Gastroesophageal sphincter (tissue), 4 donors: ENCODE results near the gene CROCC2. TPM values are rescaled to one million over a fixed set of nuclear protein-coding genes. Genes with fewer than 3 reads are reported as not detected.

Experiments
- ATAC-seq: fragments of 150-250 bp; one replicate; pipeline ENCODE4 v1.9.1; 2016; ENCODE audit warnings: mild to moderate bottlenecking, moderate library complexity
- H3K27ac ChIP-seq, 4 donors: fragments of 200-600 bp; sonication (generic) in 3 of 4; 1 replicate in 3 of 4; 2 replicates in 1 of 4; pipeline ENCODE4 v1.5.1; 2016 to 2019
- H3K27me3 ChIP-seq: fragments of 200-600 bp; sonication (generic); one replicate; pipeline ENCODE4 v1.5.1; 2019
- H3K36me3 ChIP-seq, 2 donors: fragments of 200-600 bp; sonication (generic); one replicate each; pipeline ENCODE4 v1.5.1; 2019; ENCODE audit warnings: control low read depth in 1 of 2
- H3K4me1 ChIP-seq, 3 donors: fragments of 200-600 bp; sonication (generic); 1 replicate in 2 of 3; 2 replicates in 1 of 3; pipeline ENCODE4 v1.5.1; 2016 to 2019; ENCODE audit warnings: control low read depth in 2 of 3
- H3K4me3 ChIP-seq, 2 donors: fragments of 200-600 bp; sonication (generic); one replicate each; pipeline ENCODE4 v1.5.1; 2019; ENCODE audit warnings: mild to moderate bottlenecking in 1 of 2, moderate library complexity in 1 of 2
- H3K9me3 ChIP-seq, 3 donors: fragments of 200-600 bp; sonication (generic); one replicate each; pipeline ENCODE4 v1.5.1; 2017 to 2019; ENCODE audit warnings: control low read depth in 2 of 3
- EP300 ChIP-seq: sonication (generic); formaldehyde crosslinking; IDR thresholded peaks from one replicate; pipeline ENCODE4 v1.6.1; 2017; ENCODE audit warnings: antibody characterized with exemption, mild to moderate bottlenecking
- POLR2A ChIP-seq, 2 donors: fragments of 450-650 bp; IDR thresholded peaks; one replicate each; pipeline ENCODE4 v1.6.1; 2017; ENCODE audit warnings: antibody characterized with exemption in 2 of 2, mild to moderate bottlenecking in 2 of 2, moderate library complexity in 1 of 2
- POLR2AphosphoS5 ChIP-seq: sonication (generic); formaldehyde crosslinking; IDR thresholded peaks from one replicate; pipeline ENCODE4 v1.6.1; 2017; ENCODE audit warnings: antibody characterized with exemption
- WGBS, 2 donors: methylation state at CpG; one replicate each; pipeline ENCODE4 v1.1.5; 2018; ENCODE audit warnings: low coverage in 1 of 2; 5-methylcytosine and 5-hydroxymethylcytosine counted together
- total RNA-seq, 4 donors: library from RNA; depleted of rRNA; stranded (reverse); fragments of >200 nt; gene quantifications; one replicate each; pipeline ENCODE4 v1.1.0, GENCODE V29; 2016
- TF ChIP-seq, protein P1 (sequence below), 4 experiments: fragments of 200-600 bp in 2 of 4; fragments of 450-650 bp in 2 of 4; sonication (generic) in 1 of 4; IDR thresholded peaks; one replicate each; pipeline ENCODE4 v1.5.1; 2017 to 2019; ENCODE audit warnings: antibody characterized with exemption in 4 of 4, mild to moderate bottlenecking in 2 of 4, moderate library complexity in 2 of 4

The CROCC2 gene
- total RNA-seq, 4 donors from 2014 or later = not detected

DNA sequence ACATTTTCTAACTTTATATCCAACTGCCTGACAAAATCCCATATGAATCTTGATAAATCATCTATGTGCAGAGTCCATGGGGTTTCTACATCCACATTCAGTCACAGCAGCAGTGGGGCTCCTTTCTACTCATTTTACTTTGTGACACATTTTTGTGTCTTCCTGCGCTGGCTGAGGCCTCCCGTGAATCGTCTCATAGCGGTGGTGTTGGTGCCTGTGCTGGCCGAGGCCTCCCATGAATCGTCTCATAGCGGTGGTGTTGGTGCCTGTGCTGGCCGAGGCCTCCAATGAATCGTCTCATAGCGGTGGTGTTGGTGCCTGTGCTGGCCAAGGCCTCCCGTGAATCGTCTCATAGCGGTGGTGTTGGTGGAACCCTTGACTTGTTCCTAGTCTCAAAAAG is 109.3 kb downstream of the CROCC2 start:
- 94% methylated on average over 13 of the region's 13 CpGs; no CpG with 5 or more reads in 1 of the 2 donors for WGBS, 2 donors
- H3K4me3 ChIP-seq = no peak overlapping the region
- H3K9me3 ChIP-seq = no peaks in the 10 kb centered on the region
- no peak overlapping the region for H3K27ac ChIP-seq
- no peak for TF ChIP-seq EP300
- no peak for TF ChIP-seq POLR2A (IDR thresholded peaks at IDR 0.05)
- TF ChIP-seq POLR2AphosphoS5 = no peak
- TF ChIP-seq, protein P1, sequence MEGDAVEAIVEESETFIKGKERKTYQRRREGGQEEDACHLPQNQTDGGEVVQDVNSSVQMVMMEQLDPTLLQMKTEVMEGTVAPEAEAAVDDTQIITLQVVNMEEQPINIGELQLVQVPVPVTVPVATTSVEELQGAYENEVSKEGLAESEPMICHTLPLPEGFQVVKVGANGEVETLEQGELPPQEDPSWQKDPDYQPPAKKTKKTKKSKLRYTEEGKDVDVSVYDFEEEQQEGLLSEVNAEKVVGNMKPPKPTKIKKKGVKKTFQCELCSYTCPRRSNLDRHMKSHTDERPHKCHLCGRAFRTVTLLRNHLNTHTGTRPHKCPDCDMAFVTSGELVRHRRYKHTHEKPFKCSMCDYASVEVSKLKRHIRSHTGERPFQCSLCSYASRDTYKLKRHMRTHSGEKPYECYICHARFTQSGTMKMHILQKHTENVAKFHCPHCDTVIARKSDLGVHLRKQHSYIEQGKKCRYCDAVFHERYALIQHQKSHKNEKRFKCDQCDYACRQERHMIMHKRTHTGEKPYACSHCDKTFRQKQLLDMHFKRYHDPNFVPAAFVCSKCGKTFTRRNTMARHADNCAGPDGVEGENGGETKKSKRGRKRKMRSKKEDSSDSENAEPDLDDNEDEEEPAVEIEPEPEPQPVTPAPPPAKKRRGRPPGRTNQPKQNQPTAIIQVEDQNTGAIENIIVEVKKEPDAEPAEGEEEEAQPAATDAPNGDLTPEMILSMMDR (IDR thresholded peaks at IDR 0.05) = no peak
- H3K27me3 ChIP-seq = no peaks in the 10 kb centered on the region
- ATAC-seq = no peak
- H3K4me1 ChIP-seq = peaks cover 0 to 9% (median 4%) of the 10 kb centered on the region in 3 donors
- peaks cover 0 to 10% of the 10 kb centered on the region in 2 donors for H3K36me3 ChIP-seq

GRCh38 chr2:241017228-241017940 is 111.2 kb downstream of the CROCC2 start:
- 73% methylated on average over 8 of the region's 13 CpGs; no CpG with 5 or more reads in 1 of the 2 donors for WGBS, 2 donors
- Histone ChIP-seq H3K4me3 (no peak overlapping the region), H3K9me3 (peaks cover 0 to 5% (median 0%) of the 10 kb centered on the region in 3 donors), H3K27ac (no peak overlapping the region), H3K36me3 (peaks cover 0 to 15% of the 10 kb centered on the region in 2 donors), H3K4me1 (no peaks in the 10 kb centered on the region), H3K27me3 (no peaks in the 10 kb centered on the region)
- TF ChIP-seq POLR2A (IDR thresholded peaks at IDR 0.05) = no peak
- TF ChIP-seq POLR2AphosphoS5 = no peak
- TF ChIP-seq, protein P1 (IDR thresholded peaks at IDR 0.05) = no peak
- ATAC-seq = no peak

- no peak for TF ChIP-seq EP300
- TF ChIP-seq POLR2AphosphoS5 = no peak
- TF ChIP-seq, protein P1 (IDR thresholded peaks at IDR 0.05) = no peak
- no peak for TF ChIP-seq POLR2A (IDR thresholded peaks at IDR 0.05)
- Histone ChIP-seq H3K27me3 (no peaks in the 10 kb centered on the region), H3K36me3 (peaks cover 0 to 15% of the 10 kb centered on the region in 2 donors), H3K9me3 (peaks cover 0 to 7% (median 0%) of the 10 kb centered on the region in 3 donors), H3K4me3 (no peak overlapping the region), H3K27ac (no peak overlapping the region), H3K4me1 (no peaks in the 10 kb centered on the region)
- ATAC-seq = no peak
- WGBS, 2 donors = 95% methylated on average over 4 of the region's 26 CpGs; no CpG with 5 or more reads in 1 of the 2 donors
These were observed 112.1 kb downstream of the CROCC2 start for GRCh38 chr2:241018051-241018891.

DNA sequence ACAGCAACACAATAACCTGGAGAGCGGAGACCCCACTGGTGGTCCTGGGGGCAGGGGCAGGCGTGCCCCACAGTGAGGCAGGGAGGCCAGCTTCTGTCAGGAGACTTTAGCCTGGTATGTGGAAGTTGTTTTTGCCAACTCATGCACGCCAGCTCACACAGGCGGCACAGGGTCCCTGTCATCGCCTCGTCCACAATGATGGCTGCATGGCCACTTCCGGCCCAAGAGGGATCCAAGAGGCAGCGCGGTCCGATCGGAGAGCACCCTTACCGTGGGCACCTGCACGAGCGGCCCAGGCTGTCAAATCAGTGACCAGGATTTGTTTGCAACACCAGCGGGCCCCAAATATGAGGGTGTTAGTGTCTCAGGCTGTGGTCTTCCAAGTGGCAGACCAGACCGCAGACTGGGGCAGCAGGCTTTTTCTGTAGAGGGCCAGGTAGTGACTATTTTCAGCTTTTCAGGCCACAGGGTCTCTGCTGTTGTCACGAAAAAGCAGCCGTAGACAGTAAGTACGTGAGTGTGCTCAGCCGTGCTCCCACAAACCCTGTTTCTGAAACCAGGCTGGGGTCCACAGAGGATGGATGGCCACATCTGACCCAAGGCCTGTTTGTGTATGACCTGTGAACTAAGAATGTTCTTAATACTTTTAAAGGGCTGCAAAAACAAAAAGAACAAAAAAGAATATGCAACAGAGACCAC is 113.5 kb downstream of the CROCC2 start:
- TF ChIP-seq, protein P1 (IDR thresholded peaks at IDR 0.05) = no peak
- TF ChIP-seq EP300 (no peak), POLR2AphosphoS5 (no peak), POLR2A (IDR thresholded peaks at IDR 0.05) (no peak)
- no peaks in the 10 kb centered on the region for H3K27me3 ChIP-seq
- 95 to 100% methylated on average over 1 to 9 of the region's 20 CpGs for WGBS, 2 donors
- peaks cover 0 to 15% of the 10 kb centered on the region in 2 donors for H3K36me3 ChIP-seq
- no peak for ATAC-seq
- no peak overlapping the region for H3K4me3 ChIP-seq
- H3K4me1 ChIP-seq = no peaks in the 10 kb centered on the region
- H3K9me3 ChIP-seq = peaks cover 0 to 8% (median 0%) of the 10 kb centered on the region in 3 donors
- no peak overlapping the region for H3K27ac ChIP-seq
